SK-MEL-5 (cell line): ENCODE measurements around the gene ZFYVE28. TPM values are rescaled to one million over a fixed set of nuclear protein-coding genes. Genes with fewer than 3 reads are reported as not detected.

ENCODE experiments used
- DNase-seq: peaks from one replicate; pipeline ENCODE4 v3.0.0-alpha.2; 2016; ENCODE audit warnings: low read depth, low spot score
- in situ Hi-C: cut with HindIII; loops from 2 replicates; pipeline ENCODE4 v1.10.0; 2016; ENCODE audit warnings: low sequenced_read_pairs, high pct_unique_total_duplicates, low pct_unique_long_range_greater_than_20kb
- total RNA-seq: library from RNA; depleted of rRNA; stranded (reverse); fragments of >200 nt; shearing (Covaris generic); gene quantifications from 2 replicates; pipeline ENCODE4 v1.2.3, GENCODE V29; 2014

Gene ZFYVE28
- total RNA-seq, 1 experiment from 2014 or later, result 3.1 TPM

- DNase-seq, result no peak
- in situ Hi-C loops, result no loop called here
Observed at GRCh38 chr4:2334826-2335728, 83.4 kb downstream of the ZFYVE28 start.

- no peak for DNase-seq
- in situ Hi-C loops, result no loop called here
Observed at GRCh38 chr4:2333916-2334644, 84.4 kb downstream of the ZFYVE28 start.

DNA sequence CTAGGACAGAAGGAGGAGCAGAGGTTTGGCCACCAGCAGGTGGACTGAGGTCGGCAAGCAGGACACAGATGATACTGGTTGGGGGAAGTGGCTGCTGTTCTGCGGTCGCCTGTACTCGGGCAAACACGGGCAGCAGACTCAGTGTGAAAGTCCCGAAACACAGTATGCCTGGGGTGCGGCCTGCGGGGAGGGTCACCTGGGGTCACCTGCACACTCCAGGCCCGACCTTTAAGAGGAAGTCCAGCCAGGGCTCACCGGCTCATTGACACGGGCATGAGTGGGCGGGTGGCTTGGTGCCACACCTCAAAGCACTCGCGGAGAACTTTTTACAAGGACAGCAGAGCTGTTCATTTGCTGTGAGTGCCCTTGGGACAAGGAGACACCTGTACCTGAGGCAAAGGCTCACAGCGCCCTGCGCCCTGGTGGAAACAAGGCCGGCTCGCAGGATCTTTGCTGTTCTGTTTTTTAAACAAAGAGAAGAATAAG, 85.0 kb downstream of the ZFYVE28 start:
- DNase-seq, result no peak
- in situ Hi-C loops, result no loop called here

GRCh38 chr4:2332976-2333319, 85.5 kb downstream of the ZFYVE28 start:
- no peak for DNase-seq
- in situ Hi-C loops, result no loop called here

GRCh38 chr4:2332201-2332975, 86.1 kb downstream of the ZFYVE28 start:
- in situ Hi-C loops, result no loop called here
- no peak for DNase-seq

DNA sequence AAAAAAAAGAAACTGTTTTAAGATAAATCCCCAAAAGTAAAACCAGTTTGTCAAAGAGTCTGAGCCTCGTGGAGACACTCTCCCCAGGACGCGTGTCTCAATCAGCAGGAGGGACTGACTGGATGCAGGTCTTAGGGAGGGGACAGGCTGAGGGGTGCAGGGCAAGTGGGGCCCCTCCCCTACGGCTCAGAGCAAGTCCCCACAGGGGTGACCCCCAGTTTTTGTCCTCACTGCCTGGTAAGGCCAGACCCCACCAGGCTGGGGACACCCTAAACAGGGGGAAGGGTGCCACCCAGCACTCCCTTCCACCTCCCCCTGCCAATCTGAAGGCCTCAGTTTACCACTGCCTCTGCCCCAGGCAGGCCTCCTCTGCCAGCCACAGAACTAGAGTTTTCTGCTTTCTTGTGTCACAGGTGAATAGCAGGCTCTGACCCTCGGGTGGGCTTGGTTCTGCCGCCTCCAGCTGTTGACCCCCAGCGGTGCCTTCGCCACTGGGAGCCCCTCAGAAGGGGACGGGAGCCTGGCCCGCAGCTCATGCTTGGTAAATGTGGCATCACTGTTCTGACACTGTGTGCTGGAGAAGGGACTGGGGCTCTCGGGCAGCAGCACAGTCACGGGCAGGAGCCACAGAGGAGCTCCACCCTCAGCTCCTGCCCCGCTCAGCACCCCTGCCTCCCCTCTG, 86.8 kb downstream of the ZFYVE28 start:
- in situ Hi-C loops, result no loop called here
- DNase-seq, result no peak

GRCh38 chr4:2331043-2331420, 87.4 kb downstream of the ZFYVE28 start:
- in situ Hi-C loops, result no loop called here
- DNase-seq, result no peak

- DNase-seq, result peak; percentile 28
- in situ Hi-C loops, result no loop called here
Observed at GRCh38 chr4:2330091-2331042, 88.1 kb downstream of the ZFYVE28 start.

- no peak for DNase-seq
- in situ Hi-C loops, result no loop called here
Observed at GRCh38 chr4:2327579-2327978, 90.9 kb downstream of the ZFYVE28 start.

DNA sequence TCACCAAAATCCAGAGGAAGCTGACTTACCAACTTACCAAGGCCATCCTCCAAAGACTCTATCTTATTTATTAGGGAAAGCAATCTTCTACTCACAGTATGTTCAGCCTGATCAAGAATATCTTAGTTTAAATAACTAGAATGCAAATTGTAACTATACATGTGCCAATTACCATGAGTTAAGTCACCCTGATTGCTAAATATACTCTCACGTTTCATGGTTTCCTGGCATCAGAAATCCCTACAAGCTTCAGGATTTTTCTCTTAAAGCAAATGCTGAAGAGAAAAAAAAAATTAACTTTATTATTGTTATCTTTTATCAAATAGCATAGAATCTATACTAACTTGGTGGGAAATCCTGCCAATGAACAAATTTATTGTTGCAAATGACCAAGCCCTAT, 93.6 kb downstream of the ZFYVE28 start:
- in situ Hi-C loops, result no loop called here
- DNase-seq, result no peak

- no peak for DNase-seq
- in situ Hi-C loops, result no loop called here
Observed at GRCh38 chr4:2322841-2323240, 95.6 kb downstream of the ZFYVE28 start.

DNA sequence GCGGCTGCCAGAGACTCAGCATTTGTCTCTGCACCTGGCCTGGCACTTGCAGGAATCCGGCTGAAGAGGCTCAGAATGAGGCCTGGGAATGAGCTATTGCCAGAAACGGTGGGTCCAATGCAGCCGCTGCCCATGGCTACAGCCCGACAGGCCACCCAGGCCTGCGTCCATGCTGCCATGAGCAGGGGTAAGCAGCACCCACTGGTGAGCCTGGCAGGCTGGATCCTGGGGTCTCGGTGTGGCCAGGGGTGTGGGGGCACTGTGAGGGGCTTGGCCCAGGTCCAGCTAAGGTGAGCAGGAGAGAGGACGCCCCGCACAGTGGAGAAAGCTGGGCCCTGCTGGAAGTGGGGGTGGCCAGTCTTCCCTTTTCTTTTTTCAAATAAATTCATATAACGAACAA, 96.2 kb downstream of the ZFYVE28 start:
- in situ Hi-C loops, result no loop called here
- no peak for DNase-seq

- no peak for DNase-seq
- in situ Hi-C loops, result no loop called here
Observed at GRCh38 chr4:2321279-2322196, 96.9 kb downstream of the ZFYVE28 start.

- in situ Hi-C loops, result no loop called here
- DNase-seq, result no peak
Observed at GRCh38 chr4:2320746-2321145, 97.7 kb downstream of the ZFYVE28 start.

GRCh38 chr4:2320152-2320551, 98.3 kb downstream of the ZFYVE28 start:
- in situ Hi-C loops, result no loop called here
- no peak for DNase-seq

- in situ Hi-C loops, result no loop called here
- no peak for DNase-seq
Observed at GRCh38 chr4:2318885-2319284, 99.6 kb downstream of the ZFYVE28 start.
